ENCODE results near the gene ROR2.
"Not testable (repeated sequence)": the region's sequence is repeated elsewhere in the genome, so short reads cannot be mapped to it uniquely, and the experiment has no call there.

Gene ROR2

DNA sequence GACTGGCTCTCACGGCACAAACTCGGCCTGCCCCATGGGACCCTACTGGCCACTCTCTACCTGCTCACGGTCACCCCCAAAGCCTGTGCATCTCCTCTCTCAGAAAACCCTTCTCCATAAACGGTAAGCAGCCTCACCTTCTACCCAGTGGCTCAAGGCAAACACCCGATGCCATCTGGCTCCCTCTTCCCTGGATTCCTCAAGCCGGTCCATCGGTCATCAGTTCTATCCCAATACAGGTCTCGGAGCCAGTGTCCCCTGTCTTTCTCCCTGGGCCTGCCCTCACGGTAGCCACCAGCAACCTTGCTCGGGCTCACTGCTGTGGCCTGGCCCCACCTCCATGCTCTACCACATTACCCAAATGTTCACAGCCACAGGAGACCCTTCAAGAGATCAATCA, 134.1 kb downstream of the ROR2 start:
- no peak for DNase-seq

DNA sequence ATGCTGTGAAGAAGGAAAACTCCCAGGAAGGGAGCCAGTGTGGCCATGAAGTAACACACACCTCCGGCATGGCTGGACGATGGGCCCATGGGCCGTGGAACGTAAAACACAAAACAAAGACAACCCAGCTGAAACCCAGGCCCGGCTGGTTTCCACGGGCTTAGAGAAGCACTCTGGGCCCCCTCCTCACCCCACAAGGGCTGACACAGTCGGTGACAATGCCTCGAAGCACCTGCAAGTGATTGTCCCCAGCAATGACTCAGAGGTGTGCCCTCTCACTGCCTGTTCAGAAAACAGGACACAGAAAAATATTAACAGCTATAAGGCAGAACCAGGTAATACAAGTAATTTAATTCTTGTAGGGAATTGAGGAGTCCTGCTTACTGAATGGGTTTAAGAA, 135.3 kb downstream of the ROR2 start:
- no peak for DNase-seq

DNA sequence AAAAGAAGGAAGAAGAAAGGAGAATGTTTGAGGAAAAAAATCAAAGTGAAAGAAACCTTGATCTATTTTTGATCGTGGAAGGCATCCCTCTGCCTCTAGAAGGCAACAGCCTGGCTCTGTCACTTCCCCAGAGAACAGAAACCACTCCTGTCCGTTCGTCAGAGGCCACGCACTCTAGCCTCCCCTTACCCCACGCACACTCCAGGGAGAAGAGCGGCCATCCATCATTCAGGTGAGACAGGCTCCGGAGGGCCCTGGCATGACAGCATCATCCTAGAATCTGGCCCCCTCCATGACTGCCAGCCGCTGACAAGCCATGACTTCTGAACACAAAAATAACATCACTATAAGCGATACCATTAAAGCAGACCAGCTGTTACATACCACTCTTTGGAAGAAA, 135.8 kb downstream of the ROR2 start:
- DNase-seq, result no peak

DNA sequence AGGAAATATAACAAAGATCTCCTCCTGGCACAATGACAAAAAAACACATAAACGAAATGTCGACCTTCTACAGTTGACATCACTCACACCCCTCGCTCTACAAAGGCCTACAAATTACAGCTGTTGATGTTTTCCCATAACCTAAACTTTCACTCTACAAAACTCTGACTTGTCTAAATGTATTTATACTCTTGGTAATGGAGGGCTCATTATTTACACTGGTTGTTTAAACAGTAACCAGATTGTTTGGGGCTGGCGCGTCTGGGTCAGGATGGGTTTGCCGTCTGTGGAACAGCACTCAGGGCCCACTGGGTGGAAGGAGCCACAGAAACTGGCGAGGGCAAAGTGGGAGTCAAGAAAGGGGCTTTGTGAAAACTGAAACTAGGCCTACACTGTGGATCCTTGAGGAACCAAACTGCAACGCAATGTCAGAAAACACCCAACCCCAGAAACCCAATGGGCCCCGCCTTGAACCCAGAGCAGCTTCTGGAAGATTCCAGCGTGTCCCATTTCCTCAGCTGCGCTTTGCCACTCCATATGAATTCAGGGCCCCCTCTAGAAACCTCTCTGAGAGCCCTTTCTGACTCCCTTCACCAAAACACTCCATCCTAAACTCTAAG, 136.7 kb downstream of the ROR2 start:
- DNase-seq, result no peak

DNA sequence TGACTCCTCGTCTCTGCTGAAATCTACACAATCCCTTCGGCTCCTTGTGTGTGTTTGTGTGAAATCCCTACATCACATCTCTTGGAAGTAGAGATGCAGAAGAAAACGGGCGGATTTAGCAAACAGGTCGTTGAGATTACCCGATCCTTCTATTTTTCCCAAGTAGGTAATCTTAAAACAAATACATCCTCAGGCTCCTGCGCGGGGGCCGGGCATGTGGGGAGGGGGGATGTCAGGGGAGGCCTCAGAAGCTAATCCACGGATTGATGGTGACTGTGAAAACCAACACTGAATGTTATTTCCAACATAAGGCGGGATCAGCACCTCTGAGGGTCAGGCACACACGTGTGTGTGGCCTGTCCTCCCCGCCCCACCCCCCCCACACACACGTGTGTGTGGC, 137.8 kb downstream of the ROR2 start:
- DNase-seq, result no peak

GRCh38 chr9:91811024-91811909, 138.8 kb downstream of the ROR2 start:
- no peak for DNase-seq

DNA sequence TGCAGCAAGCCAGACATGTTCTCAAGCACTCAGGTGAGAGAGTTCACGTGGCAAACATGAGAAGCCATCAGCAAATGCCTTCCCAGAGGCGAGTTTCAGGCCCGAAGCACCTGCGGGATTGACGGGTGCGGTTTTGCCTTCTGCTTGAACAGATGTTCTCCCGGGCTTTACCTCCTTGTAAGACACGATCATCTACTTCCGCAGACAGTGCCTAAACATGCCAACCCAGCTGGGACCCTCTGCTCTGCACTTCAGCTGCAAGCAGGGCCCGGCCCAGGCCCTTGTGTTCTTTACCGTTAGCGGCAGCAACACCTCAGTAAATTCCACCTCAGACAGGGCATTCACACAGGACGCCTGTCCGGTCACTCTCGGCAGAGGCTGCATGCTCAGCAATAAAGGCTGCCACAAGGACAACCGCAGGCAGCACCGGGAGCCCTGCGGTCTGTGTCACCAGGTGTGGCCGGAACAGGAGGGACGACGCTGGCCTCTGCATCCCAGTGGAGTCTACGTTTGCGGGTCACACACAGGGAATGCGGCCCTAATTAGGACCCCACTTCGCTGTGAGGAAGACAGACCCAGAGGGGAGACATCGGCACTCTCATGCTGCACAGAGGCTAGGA, 139.6 kb downstream of the ROR2 start:
- no peak for DNase-seq

DNA sequence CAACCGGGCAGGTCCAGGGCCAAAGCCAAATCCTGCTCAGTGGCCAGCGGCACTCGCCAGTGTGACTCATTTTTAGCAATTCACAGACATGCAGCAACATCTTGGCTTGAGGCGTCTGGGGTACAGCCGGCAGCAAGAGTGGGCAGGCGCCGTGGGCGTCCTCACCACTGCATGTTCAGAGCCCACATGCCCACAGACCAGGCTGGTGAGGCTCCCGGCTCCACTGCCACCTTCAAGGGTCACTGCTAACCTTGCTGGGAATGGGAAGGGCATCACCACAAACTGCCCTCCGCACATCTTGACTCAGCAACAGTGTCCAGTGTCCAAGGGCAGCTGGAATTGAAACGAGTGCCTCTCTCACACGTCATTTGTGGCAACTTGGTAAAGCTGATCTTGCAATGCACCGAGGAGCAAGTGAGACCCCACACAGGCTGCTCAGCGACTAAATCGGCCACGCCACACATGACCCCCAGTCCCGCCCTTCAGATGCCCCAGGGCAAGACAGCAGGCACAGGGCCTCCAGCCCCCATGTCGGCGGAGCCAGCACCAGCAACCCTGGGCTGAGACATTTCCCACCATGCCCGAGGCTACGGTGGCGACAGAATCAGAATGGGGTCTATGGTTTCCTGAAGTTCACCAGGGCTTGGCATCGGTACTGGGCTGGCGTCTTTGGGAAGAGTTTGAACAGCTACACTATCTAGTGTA, 140.3 kb downstream of the ROR2 start:
- no peak for DNase-seq

DNA sequence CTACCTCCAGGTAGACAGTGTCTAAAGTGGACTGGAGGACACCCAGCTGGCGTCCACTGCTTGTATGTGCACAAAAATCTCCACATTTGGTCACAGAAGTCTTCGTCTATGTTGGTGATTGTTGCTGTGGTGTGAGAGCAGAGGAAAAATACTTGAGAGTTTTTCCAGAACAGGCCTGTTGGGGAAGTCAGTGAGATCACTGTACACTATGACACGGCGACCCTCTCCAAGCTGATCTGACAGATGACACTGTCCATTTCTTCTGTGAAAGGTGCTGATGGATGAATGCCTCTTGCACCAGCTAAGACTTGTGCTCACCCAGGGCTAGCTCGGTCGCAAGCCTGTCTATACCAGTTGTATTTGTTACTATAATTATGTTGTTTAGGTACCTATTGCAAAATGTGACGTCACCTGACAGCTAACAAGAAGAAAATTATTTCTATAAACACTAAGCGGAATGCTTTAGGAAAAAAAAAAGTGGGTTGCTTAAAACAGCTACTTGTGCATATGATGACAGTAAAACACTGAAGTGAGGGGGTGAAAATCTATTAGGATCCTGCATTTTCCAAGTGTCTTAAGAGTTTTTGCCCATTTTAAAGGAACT, 142.3 kb downstream of the ROR2 start:
- DNase-seq, result no peak

DNA sequence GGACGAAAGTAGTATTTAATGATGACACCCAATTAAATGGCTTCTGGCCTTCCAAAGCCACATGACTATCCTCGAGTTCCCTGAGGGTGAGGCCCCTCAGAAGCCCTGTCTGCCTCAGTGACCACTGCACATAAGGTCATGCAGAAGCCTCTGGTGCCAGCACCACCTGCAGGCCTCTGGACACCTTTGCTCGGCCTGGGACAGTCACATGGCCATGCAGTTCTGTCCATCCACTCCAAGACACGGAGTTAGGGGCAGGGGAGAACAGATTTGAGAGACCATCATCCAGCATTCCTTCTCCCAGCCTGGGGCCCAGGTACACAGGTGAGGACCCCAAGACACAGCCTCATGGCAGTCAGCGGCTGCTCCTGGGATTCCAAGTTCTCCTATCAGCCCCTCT, 145.0 kb downstream of the ROR2 start:
- DNase-seq, result no peak

DNA sequence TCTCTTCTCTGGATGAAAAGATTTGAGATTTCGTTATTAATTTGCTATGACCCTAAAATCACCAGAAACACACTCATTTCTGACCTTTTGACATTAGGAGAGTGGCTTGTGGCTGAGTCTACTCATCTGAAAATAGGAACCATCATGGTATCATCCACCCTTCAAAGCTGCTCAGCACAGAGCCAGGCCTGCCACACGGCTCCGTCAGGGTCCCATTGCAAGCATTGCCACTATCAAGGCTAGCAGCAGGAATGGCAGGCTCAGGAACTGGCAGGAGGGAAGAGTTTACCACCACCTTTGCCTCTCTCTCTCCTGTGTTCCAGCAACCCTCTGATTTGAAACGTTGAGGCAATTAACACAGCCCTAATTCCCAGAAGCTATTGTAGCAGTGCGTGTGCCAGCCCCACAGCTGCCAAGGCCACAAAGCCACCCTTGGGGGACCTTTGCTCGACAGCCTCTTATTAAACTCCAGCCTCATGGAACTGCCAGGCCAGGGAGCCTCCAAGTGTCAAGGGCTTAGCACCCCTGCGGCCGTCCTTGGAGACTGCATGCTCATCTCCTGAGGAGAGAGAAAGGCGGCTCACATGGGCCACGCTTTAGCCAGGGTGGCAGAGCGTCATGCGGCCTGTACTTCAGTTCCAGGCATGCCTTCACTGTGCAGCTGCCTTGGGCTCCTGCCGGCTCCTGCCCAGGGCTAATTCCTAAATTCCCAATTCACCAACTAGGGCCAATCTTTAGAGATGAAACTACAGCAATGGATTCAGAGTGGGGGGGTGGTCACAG, 145.9 kb downstream of the ROR2 start:
- no peak for DNase-seq

DNA sequence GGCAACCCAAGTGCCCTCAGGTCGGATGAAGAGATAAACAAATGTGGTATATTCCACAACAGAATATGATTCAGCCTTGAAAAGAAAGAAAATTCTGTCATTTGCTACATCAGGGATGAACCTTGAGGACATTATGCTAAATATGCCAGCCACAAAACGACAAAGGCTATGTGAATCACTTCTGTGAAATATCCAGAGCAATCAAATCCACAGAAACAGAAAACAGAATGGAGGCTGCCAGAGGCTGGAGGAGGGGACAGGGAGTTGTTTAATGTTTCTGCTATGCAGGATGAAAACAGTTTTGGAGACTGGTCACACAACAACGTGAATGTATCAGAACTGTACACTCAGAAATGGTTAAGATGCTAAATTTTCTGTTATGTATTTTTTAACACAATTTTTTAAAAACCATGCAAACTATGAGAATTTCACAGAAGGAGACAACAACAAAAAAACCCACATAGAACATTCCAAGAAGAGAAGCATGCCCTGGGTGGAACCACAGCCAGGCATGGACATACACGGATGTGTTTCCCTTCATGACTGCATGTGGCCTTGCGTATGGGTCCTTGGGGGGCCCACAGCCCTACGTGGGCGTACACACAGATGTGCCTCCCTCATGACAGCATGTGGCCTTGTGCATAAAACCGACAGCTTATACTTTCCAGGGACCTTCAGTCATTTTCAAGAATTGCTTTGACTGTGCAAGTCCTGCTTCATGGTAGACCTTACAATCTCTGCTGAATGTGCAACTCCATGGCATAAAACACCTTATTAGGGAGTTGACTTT, 146.7 kb downstream of the ROR2 start:
- no peak for DNase-seq

GRCh38 chr9:91802391-91802790, 147.6 kb downstream of the ROR2 start:
- DNase-seq, result no peak

GRCh38 chr9:91800473-91801030, 149.5 kb downstream of the ROR2 start:
- DNase-seq, result no peak

GRCh38 chr9:91799113-91799744, 150.8 kb downstream of the ROR2 start:
- no peak for DNase-seq

DNA sequence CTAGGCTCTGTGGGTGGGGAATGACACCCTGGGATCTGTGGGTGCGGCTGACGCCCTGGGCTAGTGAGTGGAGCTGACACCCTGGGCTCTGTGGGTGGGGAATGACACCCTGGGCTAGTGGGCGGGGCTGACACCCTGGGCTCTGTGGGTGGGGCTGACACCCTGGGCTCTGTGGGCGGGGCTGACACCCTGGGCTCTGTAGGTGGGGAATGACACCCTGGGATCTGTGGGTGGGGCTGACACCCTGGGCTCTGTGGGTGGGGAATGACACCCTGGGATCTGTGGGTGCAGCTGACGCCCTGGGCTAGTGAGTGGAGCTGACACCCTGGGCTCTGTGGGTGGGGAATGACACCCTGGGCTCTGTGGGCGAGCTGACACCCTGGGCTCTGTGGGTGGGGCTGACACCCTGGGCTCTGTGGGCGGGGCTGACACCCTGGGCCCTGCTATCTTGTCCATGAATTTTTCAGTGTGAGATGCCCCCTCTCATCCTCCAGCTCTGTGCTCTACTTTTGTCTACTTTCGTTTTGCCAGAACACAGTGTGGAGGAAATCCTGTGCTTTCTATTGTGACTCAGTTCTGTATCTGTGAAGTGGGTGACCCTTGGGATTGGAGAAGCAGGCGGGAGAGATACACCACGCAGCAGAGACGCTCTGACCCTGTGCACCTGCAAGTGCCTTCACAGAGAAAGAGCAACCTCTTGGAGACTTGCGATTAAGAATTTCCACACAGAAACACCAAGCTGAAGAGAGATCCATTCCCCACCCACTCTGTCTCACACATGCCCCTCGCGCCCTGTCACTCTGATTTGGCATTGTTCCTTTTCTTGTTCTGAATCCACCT, 151.5 kb downstream of the ROR2 start:
- DNase-seq, result not testable (repeated sequence)

DNA sequence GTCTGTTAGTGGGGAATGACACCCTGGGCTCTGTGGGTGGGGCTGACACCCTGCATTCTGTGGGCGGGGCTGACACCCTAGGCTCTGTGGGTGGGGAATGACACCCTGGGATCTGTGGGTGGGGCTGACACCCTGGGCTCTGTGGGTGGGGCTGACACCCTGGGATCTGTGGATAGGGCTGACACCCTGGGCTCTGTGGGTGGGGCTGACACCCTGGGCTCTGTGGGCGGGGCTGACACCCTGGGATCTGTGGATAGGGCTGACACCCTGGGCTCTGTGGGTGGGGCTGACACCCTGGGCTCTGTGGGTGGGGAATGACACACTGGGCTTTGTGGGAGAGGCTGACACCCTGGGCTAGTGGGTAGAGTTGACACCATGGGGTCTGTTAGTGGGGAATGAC, 152.5 kb downstream of the ROR2 start:
- DNase-seq, result not testable (repeated sequence)

DNA sequence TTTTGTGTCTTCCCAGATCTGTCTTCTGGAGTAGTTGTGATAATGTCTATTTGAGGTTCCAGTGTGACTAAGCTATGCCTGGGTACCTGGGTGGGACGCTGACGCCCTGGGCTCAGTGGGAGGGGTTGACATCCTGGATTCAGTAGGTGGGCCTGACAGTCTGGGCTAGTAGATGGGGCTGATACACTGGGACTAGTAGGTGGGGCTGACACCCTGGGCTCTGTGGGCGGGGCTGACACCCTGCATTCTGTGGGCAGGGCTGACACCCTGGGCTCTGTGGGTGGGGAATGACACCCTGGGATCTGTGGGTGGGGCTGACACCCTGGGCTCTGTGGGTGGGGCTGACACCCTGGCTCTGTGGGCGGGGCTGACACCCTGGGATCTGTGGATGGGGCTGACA, 153.5 kb downstream of the ROR2 start:
- not testable (repeated sequence) for DNase-seq

DNA sequence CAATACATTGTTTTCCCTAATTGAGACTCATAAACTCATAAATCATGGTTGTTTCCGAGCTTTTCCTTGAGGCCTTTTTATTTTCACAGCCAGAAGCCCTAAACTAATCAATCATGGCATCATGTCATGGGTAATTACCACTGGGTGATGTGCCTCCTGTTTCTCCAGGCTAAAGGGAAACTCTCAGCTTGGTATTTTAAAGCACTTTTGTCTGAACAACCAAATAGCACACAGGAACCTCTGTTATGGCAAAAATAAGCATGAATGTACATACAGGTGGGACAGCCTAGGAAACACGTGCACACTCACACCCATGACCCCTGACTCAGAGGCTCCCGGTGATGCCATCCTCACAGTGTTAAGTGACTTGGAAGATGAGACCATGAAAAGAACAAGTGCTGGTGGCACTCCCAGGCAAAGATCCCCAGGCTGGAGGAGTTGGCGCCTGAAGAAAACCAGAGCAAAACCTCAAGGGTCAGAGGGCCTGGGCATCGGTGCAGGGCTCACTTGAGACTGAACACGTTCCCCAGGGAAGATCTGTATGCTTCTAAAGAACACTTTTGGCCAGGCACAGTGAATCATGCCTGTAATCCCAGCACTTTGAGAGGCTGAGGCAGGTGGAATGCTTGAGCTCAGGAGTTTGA, 154.3 kb downstream of the ROR2 start:
- no peak for DNase-seq

All from DMS53 (cell line).